GM21786 (cell line): Measurements from ENCODE around the gene MAGI2.
"Not testable (repeated sequence)": the region's sequence is repeated elsewhere in the genome, so short reads cannot be mapped to it uniquely, and the experiment has no call there.

Source experiments
- ATAC-seq: cut with Tn5 transposase; IDR thresholded peaks from one replicate; pipeline ENCODE4 v1.9.1; 2021; ENCODE audit not compliant: unreplicated experiment

The MAGI2 gene

GRCh38 chr7:79176859-79177477, 276.5 kb downstream of the MAGI2 start:
- ATAC-seq: no peak

DNA sequence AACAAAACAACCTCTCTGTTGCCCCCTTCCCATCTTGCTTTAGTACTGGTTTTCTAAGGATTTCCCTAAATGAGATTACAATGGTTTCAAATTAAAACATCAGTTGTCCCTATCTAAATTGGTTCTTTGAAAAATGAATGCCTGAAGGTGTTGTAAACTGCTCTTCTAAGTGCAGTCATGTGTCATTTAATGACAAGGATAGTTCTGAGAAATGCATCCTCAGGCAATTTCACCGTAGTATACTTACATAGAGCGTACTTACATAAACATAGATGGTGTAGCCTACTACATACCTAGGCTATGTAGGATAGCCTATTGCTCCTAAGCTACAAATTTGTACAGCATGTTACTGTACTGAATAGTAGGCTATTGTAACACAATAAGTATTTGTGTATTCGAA, 278.1 kb downstream of the MAGI2 start:
- ATAC-seq: no peak

- ATAC-seq: no peak
These were observed 288.2 kb downstream of the MAGI2 start for GRCh38 chr7:79165225-79165624.

- ATAC-seq: no peak
These were observed 294.3 kb downstream of the MAGI2 start for GRCh38 chr7:79159040-79159664.

GRCh38 chr7:79157281-79157680, 296.2 kb downstream of the MAGI2 start:
- no peak for ATAC-seq

DNA sequence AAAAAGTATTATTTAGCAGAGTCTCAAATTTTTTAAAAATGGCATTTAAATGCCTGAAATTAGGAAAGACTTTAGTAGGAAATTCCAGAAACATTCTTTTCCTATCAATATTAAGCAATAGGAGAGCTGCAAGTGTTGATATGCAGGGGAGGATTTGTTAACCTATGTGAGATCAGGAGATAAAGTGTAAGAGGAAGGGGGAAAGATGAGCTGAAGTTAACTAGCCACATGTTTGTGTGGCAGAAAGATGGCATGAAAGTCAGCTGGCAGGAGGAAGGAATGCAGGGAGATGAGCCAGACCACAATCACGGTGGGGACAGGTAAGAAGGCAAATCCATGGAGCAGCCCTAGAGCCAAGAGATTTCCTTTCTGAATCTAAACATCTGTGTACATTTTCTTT, 303.6 kb downstream of the MAGI2 start:
- no peak for ATAC-seq

DNA sequence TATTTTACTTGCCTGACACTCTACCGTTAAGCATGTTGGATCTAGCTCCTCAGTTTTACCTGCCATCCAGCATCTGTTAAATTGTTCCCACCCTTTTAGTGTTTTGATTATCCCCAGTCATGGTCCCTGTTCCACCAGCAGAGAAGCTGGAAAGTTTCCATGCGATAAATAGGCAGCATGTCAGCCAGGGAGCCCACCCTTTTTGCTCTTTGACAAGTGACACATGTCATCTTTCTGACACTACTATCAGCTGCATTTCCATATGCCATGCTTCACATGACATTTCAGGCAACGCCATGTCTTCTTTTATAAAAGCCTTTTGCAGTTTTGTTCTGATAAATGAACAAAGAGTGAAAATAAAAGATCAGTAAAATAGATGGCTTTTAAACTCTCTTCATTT, 310.8 kb downstream of the MAGI2 start:
- ATAC-seq: no peak

- no peak for ATAC-seq
These were observed 312.2 kb downstream of the MAGI2 start for GRCh38 chr7:79141252-79141651.

GRCh38 chr7:79137942-79138341, 315.5 kb downstream of the MAGI2 start:
- no peak for ATAC-seq

- ATAC-seq: no peak
These were observed 320.5 kb downstream of the MAGI2 start for GRCh38 chr7:79132844-79133451.

DNA sequence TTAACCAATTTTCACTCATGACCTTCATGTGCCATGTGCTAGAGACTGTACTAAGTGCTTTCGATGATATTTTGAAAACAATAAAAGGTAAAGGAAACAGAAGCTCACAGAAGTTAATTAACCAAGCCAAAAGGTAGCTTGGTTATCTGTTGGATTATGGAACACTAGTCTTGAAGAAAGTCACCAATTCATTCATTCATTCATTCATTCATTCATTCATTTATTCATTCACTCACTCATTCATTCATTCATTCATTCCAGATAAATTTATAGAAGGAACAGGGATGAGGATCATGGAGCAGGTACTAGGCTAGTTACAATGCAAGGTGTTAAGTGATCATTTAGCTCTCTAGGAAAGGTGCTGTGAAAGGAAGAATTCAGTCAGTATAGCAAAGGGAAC, 322.8 kb downstream of the MAGI2 start:
- ATAC-seq: no peak

DNA sequence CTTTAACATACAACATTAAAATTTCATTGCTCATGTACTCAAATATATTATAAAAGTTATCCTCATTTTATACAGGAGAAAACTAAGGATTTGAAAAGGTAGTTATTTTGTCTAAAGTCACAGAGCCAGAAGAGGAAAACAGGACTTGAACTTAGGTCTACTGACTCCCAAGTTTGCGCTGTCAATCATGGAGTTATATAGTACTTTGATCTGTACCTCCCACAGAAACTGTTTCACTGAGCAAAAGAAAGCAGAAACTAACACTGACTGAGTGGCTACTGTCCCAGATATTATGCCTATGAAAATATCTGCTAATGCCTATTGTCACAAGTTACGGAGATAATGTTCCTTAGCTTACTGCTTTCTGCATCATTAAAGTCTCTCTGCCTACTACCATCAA, 329.1 kb downstream of the MAGI2 start:
- no peak for ATAC-seq

DNA sequence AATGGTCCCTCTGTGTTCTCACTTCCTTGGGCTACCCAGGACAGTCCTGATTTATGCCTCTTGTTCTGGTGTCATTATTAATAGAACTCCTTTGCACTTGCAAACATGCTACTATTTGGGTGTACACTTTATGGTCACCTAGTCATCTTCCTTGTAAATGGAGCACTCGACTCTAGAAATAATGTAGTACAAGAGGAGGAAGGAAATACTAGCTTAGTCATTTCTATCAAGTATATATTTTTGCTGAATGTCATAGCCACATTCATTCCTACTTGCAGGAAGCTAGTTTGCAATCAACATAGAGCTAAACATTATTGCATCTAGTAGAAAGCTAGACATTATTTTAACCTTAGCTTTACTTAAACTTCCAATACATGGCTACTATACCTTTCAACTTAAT, 335.3 kb downstream of the MAGI2 start:
- no peak for ATAC-seq

DNA sequence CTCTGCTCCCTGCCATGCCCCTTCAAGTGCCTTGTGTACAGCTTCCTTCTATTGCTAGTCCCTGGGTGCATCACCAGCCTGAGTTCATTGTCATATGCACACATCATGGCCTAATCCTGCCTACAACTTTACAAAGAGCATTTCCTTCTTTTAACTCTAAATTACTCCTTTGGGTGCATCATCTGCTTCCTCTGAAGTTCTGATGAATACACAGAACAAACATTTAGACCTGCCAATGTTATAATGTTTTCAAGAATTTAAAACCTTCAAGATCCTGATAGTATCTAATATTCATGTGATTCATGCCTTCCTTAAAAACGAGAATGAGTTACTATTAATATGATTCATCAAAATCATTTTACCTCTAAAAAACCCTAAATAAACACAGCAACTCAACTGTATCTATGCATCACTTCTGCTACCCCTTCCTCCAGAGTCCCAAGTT, 357.1 kb downstream of the MAGI2 start:
- no peak for ATAC-seq

DNA sequence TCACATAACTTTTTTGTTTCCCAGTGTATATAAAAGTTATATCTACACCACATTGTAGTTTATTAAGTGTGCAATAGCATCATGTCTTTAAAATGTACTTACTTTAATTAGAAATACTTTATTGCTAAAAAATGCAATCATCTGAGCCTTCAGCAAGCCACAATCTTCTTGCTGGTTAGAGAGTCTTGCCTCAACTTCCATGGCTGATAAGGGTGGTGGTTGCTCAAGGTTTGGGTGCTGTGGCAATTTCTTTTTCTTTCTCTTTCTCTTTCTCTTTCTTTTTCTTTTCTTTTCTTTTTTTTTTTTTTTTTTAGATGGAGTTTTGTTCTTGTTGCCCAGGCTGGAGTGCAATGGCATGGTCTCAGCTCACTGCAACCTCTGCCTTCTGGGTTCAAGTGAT, 360.0 kb downstream of the MAGI2 start:
- ATAC-seq: no peak

DNA sequence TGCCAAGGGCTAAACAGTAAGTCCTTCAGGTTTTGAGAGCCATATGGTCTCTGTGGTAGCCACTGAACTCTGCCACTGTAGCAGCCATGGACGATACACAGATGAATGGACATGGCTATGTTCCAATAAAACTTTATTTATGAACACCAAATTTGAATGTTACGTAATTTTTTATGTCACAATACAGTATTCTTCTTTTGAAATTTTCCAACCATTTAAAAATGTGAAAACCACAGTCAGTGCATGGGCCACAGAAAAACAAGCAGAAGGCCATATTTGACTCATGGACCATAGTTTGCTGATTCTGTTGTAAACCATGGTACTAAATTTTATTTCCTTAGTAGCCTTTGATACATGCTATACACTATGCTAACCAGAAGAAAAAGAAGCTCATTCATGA, 361.8 kb downstream of the MAGI2 start:
- ATAC-seq: no peak

- ATAC-seq: no peak
These were observed 362.5 kb downstream of the MAGI2 start for GRCh38 chr7:79091011-79091410.

DNA sequence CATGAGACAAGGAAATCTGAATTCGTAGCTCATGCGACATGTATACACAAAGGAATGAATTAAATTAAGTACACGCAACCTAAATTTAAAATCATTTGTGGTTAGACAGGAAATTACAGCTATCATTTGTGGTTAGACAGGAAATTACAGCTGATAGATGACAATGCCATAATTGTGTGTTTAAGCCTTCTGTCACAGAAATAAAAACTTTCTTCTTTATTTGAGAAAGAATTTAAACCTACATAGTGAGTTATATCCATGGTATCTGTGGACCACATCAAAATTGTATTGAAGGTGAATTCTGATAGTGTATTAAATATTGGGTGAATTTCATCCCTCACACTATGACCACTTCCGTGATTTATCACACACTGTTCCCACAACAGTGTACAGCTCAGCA, 362.9 kb downstream of the MAGI2 start:
- ATAC-seq: no peak

- no peak for ATAC-seq
These were observed 369.0 kb downstream of the MAGI2 start for GRCh38 chr7:79084423-79084822.

- no peak for ATAC-seq
These were observed 373.4 kb downstream of the MAGI2 start for GRCh38 chr7:79079919-79080554.

- no peak for ATAC-seq
These were observed 375.2 kb downstream of the MAGI2 start for GRCh38 chr7:79078273-79078672.

- not testable (repeated sequence) for ATAC-seq
These were observed 382.3 kb downstream of the MAGI2 start for GRCh38 chr7:79071187-79071586.
